Measurements from ENCODE around the gene UBE2D2.
"Not testable (repeated sequence)": the region's sequence is repeated elsewhere in the genome, so short reads cannot be mapped to it uniquely, and the experiment has no call there.

Gene UBE2D2

GRCh38 chr5:139549162-139549894, 11.8 kb upstream of the UBE2D2 start:
- DNase-seq: no peak

GRCh38 chr5:139550051-139550872, 10.9 kb upstream of the UBE2D2 start:
- peak in 1 of 2 donors; percentile 15 for DNase-seq

- DNase-seq: no peak
Measured at GRCh38 chr5:139551191-139551889, 9.8 kb upstream of the UBE2D2 start.

- DNase-seq: no peak
Measured at GRCh38 chr5:139552893-139553575, 8.1 kb upstream of the UBE2D2 start.

GRCh38 chr5:139554264-139554663, 6.9 kb upstream of the UBE2D2 start:
- DNase-seq: no peak

- DNase-seq: no peak
Measured at GRCh38 chr5:139557811-139558210, 3.3 kb upstream of the UBE2D2 start.

GRCh38 chr5:139561655-139562451, 714 bp downstream of the UBE2D2 start:
- DNase-seq: peak; percentile 40 to 45

- DNase-seq: no peak
Measured at GRCh38 chr5:139562847-139563246, 1.7 kb downstream of the UBE2D2 start.

GRCh38 chr5:139565411-139566305, 4.5 kb downstream of the UBE2D2 start:
- peak in 1 of 2 donors; percentile 12 for DNase-seq

GRCh38 chr5:139566611-139567010, 5.5 kb downstream of the UBE2D2 start:
- no peak for DNase-seq

GRCh38 chr5:139569270-139569955, 8.3 kb downstream of the UBE2D2 start:
- DNase-seq: no peak

- DNase-seq: no peak
Measured at GRCh38 chr5:139571543-139571942, 10.4 kb downstream of the UBE2D2 start.

- no peak for DNase-seq
Measured at GRCh38 chr5:139571966-139572365, 10.8 kb downstream of the UBE2D2 start.

- no peak for DNase-seq
Measured at GRCh38 chr5:139574641-139575312, 13.6 kb downstream of the UBE2D2 start.

GRCh38 chr5:139575313-139575646, 14.1 kb downstream of the UBE2D2 start:
- DNase-seq: no peak

- DNase-seq: peak in 1 of 2 donors; percentile 13
Measured at GRCh38 chr5:139575751-139576150, 14.6 kb downstream of the UBE2D2 start.

- no peak for DNase-seq
Measured at GRCh38 chr5:139577689-139578290, 16.7 kb downstream of the UBE2D2 start.

- DNase-seq: no peak
Measured at GRCh38 chr5:139578325-139578724, 17.2 kb downstream of the UBE2D2 start.

GRCh38 chr5:139582181-139582580, 21.0 kb downstream of the UBE2D2 start:
- DNase-seq: not testable (repeated sequence)

Measured in stimulated activated CD4-positive, alpha-beta T cell treated with anti-CD3 and anti-CD28 coated beads, Interleukin-2, amount 100 ng/mL, for 48 hours (primary cell).